Sigmoid colon (tissue), 7 donors: ENCODE data around the gene PCDHGA5. TPM values are rescaled to one million over a fixed set of nuclear protein-coding genes. Genes with fewer than 3 reads are reported as not detected.
A peak's percentile ranks its signal among the peaks of the same experiment; 100 is the strongest.
"Not testable (repeated sequence)": the region's sequence is repeated elsewhere in the genome, so short reads cannot be mapped to it uniquely, and the experiment has no call there.

ENCODE experiments used
- DNase-seq: peaks from one replicate; pipeline ENCODE4 v3.0.0-alpha.2; 2019
- H3K27ac ChIP-seq, 4 donors: fragments of 200-600 bp; sonication (generic); one replicate each; pipeline ENCODE4 v1.5.1; 2016 to 2019; ENCODE audit warnings: mild to moderate bottlenecking in 1 of 4
- H3K27me3 ChIP-seq, 3 donors: fragments of 200-600 bp; sonication (generic); one replicate each; pipeline ENCODE4 v1.5.1; 2019; ENCODE audit warnings: mild to moderate bottlenecking in 1 of 3
- H3K36me3 ChIP-seq, 4 donors: fragments of 200-600 bp; sonication (generic); one replicate each; pipeline ENCODE4 v1.5.1; 2016 to 2019
- H3K4me1 ChIP-seq, 4 donors: fragments of 200-600 bp; sonication (generic); one replicate each; pipeline ENCODE4 v1.5.1; 2017 to 2019
- H3K4me3 ChIP-seq, 4 donors: fragments of 200-600 bp; sonication (generic); one replicate each; pipeline ENCODE4 v1.5.1; 2017 to 2019; ENCODE audit warnings: mild to moderate bottlenecking in 2 of 4, moderate library complexity in 1 of 4
- H3K9me3 ChIP-seq, 4 donors: fragments of 200-600 bp in 3 of 4; sonication (generic) in 3 of 4; one replicate each; pipeline versions ENCODE4 v1.5.1 to v1.6.1; 2013 to 2019
- CTCF ChIP-seq, 4 experiments: fragments of 450-650 bp in 3 of 4; fragments of 200-600 bp in 1 of 4; IDR thresholded peaks; one replicate each; pipeline ENCODE4 v1.5.1; 2016 to 2019; ENCODE audit warnings: antibody characterized with exemption in 4 of 4, mild to moderate bottlenecking in 3 of 4, moderate library complexity in 2 of 4
- EP300 ChIP-seq, 4 donors: sonication (generic); formaldehyde crosslinking; IDR thresholded peaks; one replicate each; pipeline ENCODE4 v1.6.1; 2017; ENCODE audit warnings: antibody characterized with exemption in 4 of 4
- POLR2A ChIP-seq, 2 donors: fragments of 450-650 bp; IDR thresholded peaks; one replicate each; pipeline ENCODE4 v1.6.1; 2016; ENCODE audit warnings: antibody characterized with exemption in 2 of 2, mild to moderate bottlenecking in 2 of 2, moderate library complexity in 2 of 2
- POLR2AphosphoS5 ChIP-seq, 4 donors: sonication (generic); formaldehyde crosslinking; IDR thresholded peaks; one replicate each; pipeline ENCODE4 v1.6.1; 2017; ENCODE audit warnings: antibody characterized with exemption in 4 of 4
- WGBS, 2 donors: extraction: QIAGEN DNeasy Blood & Tissue Kit; methylation state at CpG; one replicate each; pipeline ENCODE4 v1.1.7; 2013; 5-methylcytosine and 5-hydroxymethylcytosine counted together
- intact Hi-C: fragments of 100-400 bp; cut with DNase I; formaldehyde crosslinking; loops from one replicate; pipeline ENCODE4 v1.15.1; 2023
- polyA plus RNA-seq, 3 donors: library from polyadenylated mRNA; stranded (reverse); fragments of 200-250 nt; gene quantifications; one replicate each; pipeline ENCODE4 v1.2.3, GENCODE V29; 2013
- total RNA-seq, 4 donors: library from RNA; depleted of rRNA; stranded (reverse); fragments of >200 nt; gene quantifications; one replicate each; pipeline ENCODE4 v1.1.0, GENCODE V29; 2016
- donor health status: healthy with polysubstance abuse.
- donor health status: Bipolar disorder and iron deficiency.
- donor health status: healthy.

The PCDHGA5 gene
- total and polyA plus RNA-seq, 7 donors: 0.57 to 8.3 (median 6.1) TPM; not detected in 2

GRCh38 chr5:141322261-141322660 is 41.7 kb upstream of the PCDHGA5 start:
- TF ChIP-seq POLR2A (IDR thresholded peaks at IDR 0.05): no peak
- TF ChIP-seq EP300 (IDR thresholded peaks at IDR 0.05): no peak
- no peak for TF ChIP-seq POLR2AphosphoS5 (IDR thresholded peaks at IDR 0.05)
- TF ChIP-seq CTCF (IDR thresholded peaks at IDR 0.05): no peak
- no peaks in the 10 kb centered on the region for H3K27me3 ChIP-seq
- peaks cover 13 to 27% (median 22%) of the 10 kb centered on the region in 4 donors for H3K36me3 ChIP-seq
- WGBS, 2 donors: 86 to 88% methylated on average over 3 of the region's 3 CpGs
- no peak overlapping the region for H3K4me3 ChIP-seq
- peaks cover 21 to 30% (median 27%) of the 10 kb centered on the region in 4 donors for H3K9me3 ChIP-seq
- no peak overlapping the region for H3K27ac ChIP-seq
- intact Hi-C loops: no loop called here
- no peak for DNase-seq
- H3K4me1 ChIP-seq: peaks cover 0 to 11% (median 3%) of the 10 kb centered on the region in 4 donors

GRCh38 chr5:141326088-141326854 is 37.7 kb upstream of the PCDHGA5 start:
- 13 to 19% methylated on average over 27 of the region's 27 CpGs for WGBS, 2 donors
- intact Hi-C loops: no loop called here
- Histone ChIP-seq H3K36me3 (no peaks in the 10 kb centered on the region), H3K27ac (peak overlapping the region; percentile 57 to 71 (median 64)), H3K4me3 (peak overlapping the region; percentile 19 to 49 (median 38)), H3K9me3 (peaks cover 13 to 35% (median 22%) of the 10 kb centered on the region in 4 donors), H3K27me3 (peaks cover 0 to 3% (median 0%) of the 10 kb centered on the region in 3 donors), H3K4me1 (peaks cover 0 to 6% (median 1%) of the 10 kb centered on the region in 4 donors)
- DNase-seq: peak; percentile 76
- TF ChIP-seq EP300 (IDR thresholded peaks at IDR 0.05) (no peak), POLR2AphosphoS5 (IDR thresholded peaks at IDR 0.05) (peak in 3 of 4 donors; percentile 15 to 37 (median 35)), CTCF (IDR thresholded peaks at IDR 0.05) (peak in 3 of 4 experiments; percentile 20 to 49 (median 35)), POLR2A (IDR thresholded peaks at IDR 0.05) (no peak)

- H3K27ac ChIP-seq: no peak overlapping the region
- peaks cover 0 to 6% (median 0%) of the 10 kb centered on the region in 4 donors for H3K4me1 ChIP-seq
- H3K36me3 ChIP-seq: no peaks in the 10 kb centered on the region
- DNase-seq: no peak
- TF ChIP-seq CTCF (IDR thresholded peaks at IDR 0.05) (no peak), POLR2AphosphoS5 (IDR thresholded peaks at IDR 0.05) (no peak), EP300 (IDR thresholded peaks at IDR 0.05) (no peak), POLR2A (IDR thresholded peaks at IDR 0.05) (no peak)
- no peak overlapping the region for H3K4me3 ChIP-seq
- peaks cover 16 to 55% (median 36%) of the 10 kb centered on the region in 4 donors for H3K9me3 ChIP-seq
- intact Hi-C loops: no loop called here
- H3K27me3 ChIP-seq: peaks cover 0 to 7% (median 0%) of the 10 kb centered on the region in 3 donors
- WGBS, 2 donors: 82 to 85% methylated on average over 8 of the region's 8 CpGs
Measured at GRCh38 chr5:141328231-141328630, 35.7 kb upstream of the PCDHGA5 start.

GRCh38 chr5:141330299-141331080 is 33.5 kb upstream of the PCDHGA5 start, which contains the start of gene PCDHGA1:
Gene PCDHGA1, plus strand, starts transcription at chr5:141330514.
- Histone ChIP-seq H3K36me3 (no peaks in the 10 kb centered on the region), H3K4me1 (peaks cover 0 to 6% (median 0%) of the 10 kb centered on the region in 4 donors), H3K27ac (no peak within 1 kb of the TSS), H3K9me3 (peaks cover 23 to 71% (median 47%) of the 10 kb centered on the region in 4 donors), H3K27me3 (peaks cover 0 to 21% (median 5%) of the 10 kb centered on the region in 3 donors), H3K4me3 (peak within 1 kb of the TSS in 1 of 4 donors; percentile 2)
- intact Hi-C loops: no loop called here
- TF ChIP-seq POLR2A (IDR thresholded peaks at IDR 0.05) (no peak), EP300 (IDR thresholded peaks at IDR 0.05) (no peak), CTCF (IDR thresholded peaks at IDR 0.05) (no peak), POLR2AphosphoS5 (IDR thresholded peaks at IDR 0.05) (no peak)
- WGBS, 2 donors: 29 to 45% methylated on average over 21 of the region's 21 CpGs
- DNase-seq: no peak

GRCh38 chr5:141332571-141332970 is 31.4 kb upstream of the PCDHGA5 start:
- peaks cover 0 to 21% (median 5%) of the 10 kb centered on the region in 3 donors for H3K27me3 ChIP-seq
- DNase-seq, H3K36me3 ChIP-seq, intact Hi-C loops, H3K4me1 ChIP-seq, H3K27ac ChIP-seq, H3K4me3 ChIP-seq: not testable (repeated sequence)
- H3K9me3 ChIP-seq: peaks cover 23 to 78% (median 58%) of the 10 kb centered on the region in 4 donors
- WGBS, 2 donors: 50 to 72% methylated on average over 39 of the region's 39 CpGs
